ENCODE data around the gene LRRC49.

The LRRC49 gene

GRCh38 chr15:71091601-71092000, 199.0 kb downstream of the LRRC49 start:
- Histone ChIP-seq H3K9ac (ENCODE audit: low read depth, low read length) (no peak overlapping the region), H3K4me1 (ENCODE audit: insufficient read depth, low read length) (no peaks in the 10 kb centered on the region), H3K9me3 (ENCODE audit: insufficient read depth, low read length, severe bottlenecking) (no peaks in the 10 kb centered on the region), H3K27me3 (ENCODE audit: insufficient read depth, low read length, poor library complexity) (no peaks in the 10 kb centered on the region), H4K20me1 (ENCODE audit: insufficient read depth, low read length) (no peaks in the 10 kb centered on the region), H3K79me2 (ENCODE audit: insufficient read depth, low read length) (no peaks in the 10 kb centered on the region), H3K36me3 (ENCODE audit: insufficient read depth, low read length) (no peaks in the 10 kb centered on the region), H2AFZ (ENCODE audit: low read depth, low read length) (no peak overlapping the region), H3K4me3 (ENCODE audit: low read depth in 1 of 2, low read length in 2 of 2) (no peak overlapping the region), H3K27ac (ENCODE audit: low read length) (no peak overlapping the region), H3K4me2 (ENCODE audit: insufficient read depth, low read length) (no peak overlapping the region)
- TF ChIP-seq EZH2 (IDR thresholded peaks at IDR 0.05; ENCODE audit: borderline replicate concordance, low read depth, low read length, severe bottlenecking) (no peak), CTCF (IDR thresholded peaks at IDR 0.05; ENCODE audit: borderline replicate concordance, extremely low read depth, low read length, poor library complexity, severe bottlenecking) (no peak)
- no peak for ATAC-seq (ENCODE audit: insufficient read depth, low read depth)
- DNase-seq: no peak

- Histone ChIP-seq H3K79me2 (ENCODE audit: insufficient read depth, low read length) (no peaks in the 10 kb centered on the region), H3K36me3 (ENCODE audit: insufficient read depth, low read length) (no peaks in the 10 kb centered on the region), H2AFZ (ENCODE audit: low read depth, low read length) (no peak overlapping the region), H4K20me1 (ENCODE audit: insufficient read depth, low read length) (no peaks in the 10 kb centered on the region), H3K4me3 (ENCODE audit: low read depth in 1 of 2, low read length in 2 of 2) (no peak overlapping the region), H3K9me3 (ENCODE audit: insufficient read depth, low read length, severe bottlenecking) (no peaks in the 10 kb centered on the region), H3K27me3 (ENCODE audit: insufficient read depth, low read length, poor library complexity) (no peaks in the 10 kb centered on the region), H3K9ac (ENCODE audit: low read depth, low read length) (no peak overlapping the region), H3K4me2 (ENCODE audit: insufficient read depth, low read length) (no peak overlapping the region), H3K4me1 (ENCODE audit: insufficient read depth, low read length) (no peaks in the 10 kb centered on the region), H3K27ac (ENCODE audit: low read length) (no peak overlapping the region)
- ATAC-seq (ENCODE audit: insufficient read depth, low read depth): no peak
- TF ChIP-seq EZH2 (IDR thresholded peaks at IDR 0.05; ENCODE audit: borderline replicate concordance, low read depth, low read length, severe bottlenecking) (no peak), CTCF (IDR thresholded peaks at IDR 0.05; ENCODE audit: borderline replicate concordance, extremely low read depth, low read length, poor library complexity, severe bottlenecking) (no peak)
- no peak for DNase-seq
Observed at GRCh38 chr15:71092056-71092600, 199.5 kb downstream of the LRRC49 start.

- no peaks in the 10 kb centered on the region for H3K27me3 ChIP-seq (ENCODE audit: insufficient read depth, low read length, poor library complexity)
- TF ChIP-seq CTCF (IDR thresholded peaks at IDR 0.05; ENCODE audit: borderline replicate concordance, extremely low read depth, low read length, poor library complexity, severe bottlenecking) (no peak), EZH2 (IDR thresholded peaks at IDR 0.05; ENCODE audit: borderline replicate concordance, low read depth, low read length, severe bottlenecking) (no peak)
- no peaks in the 10 kb centered on the region for H3K36me3 ChIP-seq (ENCODE audit: insufficient read depth, low read length)
- H2AFZ ChIP-seq (ENCODE audit: low read depth, low read length): no peak overlapping the region
- H3K9me3 ChIP-seq (ENCODE audit: insufficient read depth, low read length, severe bottlenecking): no peaks in the 10 kb centered on the region
- no peak overlapping the region for H3K4me2 ChIP-seq (ENCODE audit: insufficient read depth, low read length)
- H4K20me1 ChIP-seq (ENCODE audit: insufficient read depth, low read length): no peaks in the 10 kb centered on the region
- ATAC-seq (ENCODE audit: insufficient read depth, low read depth) (no peak), DNase-seq (no peak)
- no peak overlapping the region for H3K9ac ChIP-seq (ENCODE audit: low read depth, low read length)
- no peaks in the 10 kb centered on the region for H3K4me1 ChIP-seq (ENCODE audit: insufficient read depth, low read length)
- no peak overlapping the region for H3K27ac ChIP-seq (ENCODE audit: low read length)
- no peak overlapping the region for H3K4me3 ChIP-seq (ENCODE audit: low read depth in 1 of 2, low read length in 2 of 2)
- no peaks in the 10 kb centered on the region for H3K79me2 ChIP-seq (ENCODE audit: insufficient read depth, low read length)
Observed at GRCh38 chr15:71093054-71094024, 200.7 kb downstream of the LRRC49 start.

All from DND-41 (cell line).